WTC11 (cell line): ENCODE data around the gene DNASE2B.

Experiments used
- GABPB1 ChIP-seq: sonication (generic); formaldehyde crosslinking; IDR thresholded peaks from 2 replicates; pipeline ENCODE4 v1.8.1; 2023; ENCODE audit warnings: mild to moderate bottlenecking, missing genetic modification reagents
- ZNF263 ChIP-seq: sonication (generic); formaldehyde crosslinking; IDR thresholded peaks from 2 replicates; pipeline ENCODE4 v1.8.1; 2022; ENCODE audit warnings: low read depth, mild to moderate bottlenecking, moderate library complexity, missing genetic modification reagents
- ZNF423 ChIP-seq: fragments of 250-450 bp; sonication (Bioruptor Pico); IDR thresholded peaks from 2 replicates; pipeline ENCODE4 v2.1.2; 2022; ENCODE audit warnings: mild to moderate bottlenecking, moderate library complexity
- TF ChIP-seq, protein P1 (sequence below): fragments of 200-600 bp; IDR thresholded peaks from 2 replicates; pipeline ENCODE4 v1.8.0; 2022; ENCODE audit warnings: antibody characterized with exemption
- TF ChIP-seq, protein P2 (sequence below): sonication (generic); formaldehyde crosslinking; IDR thresholded peaks from 2 replicates; pipeline ENCODE4 v1.8.0; 2022; ENCODE audit warnings: mild to moderate bottlenecking, missing genetic modification reagents
- TF ChIP-seq, protein P3 (sequence below): sonication (generic); formaldehyde crosslinking; IDR thresholded peaks from 2 replicates; pipeline ENCODE4 v1.8.1; 2022; ENCODE audit warnings: low read depth, missing genetic modification reagents, borderline replicate concordance

DNA sequence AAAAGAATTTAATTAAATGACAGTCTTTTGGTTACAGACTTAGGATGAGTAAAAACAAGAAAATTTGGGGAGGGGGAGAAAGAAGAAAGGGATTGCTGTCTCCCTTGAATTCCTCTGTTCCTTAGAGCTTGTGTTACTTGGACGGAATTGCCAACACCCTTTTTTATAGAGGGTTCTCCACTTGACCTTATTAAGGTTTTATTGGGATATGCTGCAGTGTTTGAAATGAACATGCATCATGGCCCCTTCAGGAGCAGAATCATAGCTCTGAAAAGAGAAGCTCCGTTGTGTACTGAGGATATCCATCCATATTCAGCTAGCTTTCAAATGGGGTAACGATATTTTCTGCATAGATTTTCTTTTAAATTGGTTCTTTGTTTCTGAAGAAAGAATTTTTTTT lies 48.2 kb upstream of the DNASE2B start:
- TF ChIP-seq, protein P1, sequence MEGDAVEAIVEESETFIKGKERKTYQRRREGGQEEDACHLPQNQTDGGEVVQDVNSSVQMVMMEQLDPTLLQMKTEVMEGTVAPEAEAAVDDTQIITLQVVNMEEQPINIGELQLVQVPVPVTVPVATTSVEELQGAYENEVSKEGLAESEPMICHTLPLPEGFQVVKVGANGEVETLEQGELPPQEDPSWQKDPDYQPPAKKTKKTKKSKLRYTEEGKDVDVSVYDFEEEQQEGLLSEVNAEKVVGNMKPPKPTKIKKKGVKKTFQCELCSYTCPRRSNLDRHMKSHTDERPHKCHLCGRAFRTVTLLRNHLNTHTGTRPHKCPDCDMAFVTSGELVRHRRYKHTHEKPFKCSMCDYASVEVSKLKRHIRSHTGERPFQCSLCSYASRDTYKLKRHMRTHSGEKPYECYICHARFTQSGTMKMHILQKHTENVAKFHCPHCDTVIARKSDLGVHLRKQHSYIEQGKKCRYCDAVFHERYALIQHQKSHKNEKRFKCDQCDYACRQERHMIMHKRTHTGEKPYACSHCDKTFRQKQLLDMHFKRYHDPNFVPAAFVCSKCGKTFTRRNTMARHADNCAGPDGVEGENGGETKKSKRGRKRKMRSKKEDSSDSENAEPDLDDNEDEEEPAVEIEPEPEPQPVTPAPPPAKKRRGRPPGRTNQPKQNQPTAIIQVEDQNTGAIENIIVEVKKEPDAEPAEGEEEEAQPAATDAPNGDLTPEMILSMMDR: no peak
- no peak for TF ChIP-seq ZNF423 (CRISPR knock-in tag)
- no peak for TF ChIP-seq GABPB1 (CRISPR knock-in tag)
- TF ChIP-seq, protein P2, sequence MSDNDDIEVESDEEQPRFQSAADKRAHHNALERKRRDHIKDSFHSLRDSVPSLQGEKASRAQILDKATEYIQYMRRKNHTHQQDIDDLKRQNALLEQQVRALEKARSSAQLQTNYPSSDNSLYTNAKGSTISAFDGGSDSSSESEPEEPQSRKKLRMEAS: no peak
- TF ChIP-seq ZNF263 (CRISPR knock-in tag): no peak
- TF ChIP-seq, protein P3, sequence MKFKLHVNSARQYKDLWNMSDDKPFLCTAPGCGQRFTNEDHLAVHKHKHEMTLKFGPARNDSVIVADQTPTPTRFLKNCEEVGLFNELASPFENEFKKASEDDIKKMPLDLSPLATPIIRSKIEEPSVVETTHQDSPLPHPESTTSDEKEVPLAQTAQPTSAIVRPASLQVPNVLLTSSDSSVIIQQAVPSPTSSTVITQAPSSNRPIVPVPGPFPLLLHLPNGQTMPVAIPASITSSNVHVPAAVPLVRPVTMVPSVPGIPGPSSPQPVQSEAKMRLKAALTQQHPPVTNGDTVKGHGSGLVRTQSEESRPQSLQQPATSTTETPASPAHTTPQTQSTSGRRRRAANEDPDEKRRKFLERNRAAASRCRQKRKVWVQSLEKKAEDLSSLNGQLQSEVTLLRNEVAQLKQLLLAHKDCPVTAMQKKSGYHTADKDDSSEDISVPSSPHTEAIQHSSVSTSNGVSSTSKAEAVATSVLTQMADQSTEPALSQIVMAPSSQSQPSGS: no peak
